GM18519 (cell line): ENCODE results near the gene PRKAR2B.
"Not testable (repeated sequence)": the region's sequence is repeated elsewhere in the genome, so short reads cannot be mapped to it uniquely, and the experiment has no call there.

ENCODE experiments used
- ATAC-seq: cut with Tn5 transposase; IDR thresholded peaks from one replicate; pipeline ENCODE4 v1.9.1; 2021; ENCODE audit warnings: mild to moderate bottlenecking, moderate library complexity; ENCODE audit not compliant: unreplicated experiment, low FRiP score

Gene PRKAR2B

DNA sequence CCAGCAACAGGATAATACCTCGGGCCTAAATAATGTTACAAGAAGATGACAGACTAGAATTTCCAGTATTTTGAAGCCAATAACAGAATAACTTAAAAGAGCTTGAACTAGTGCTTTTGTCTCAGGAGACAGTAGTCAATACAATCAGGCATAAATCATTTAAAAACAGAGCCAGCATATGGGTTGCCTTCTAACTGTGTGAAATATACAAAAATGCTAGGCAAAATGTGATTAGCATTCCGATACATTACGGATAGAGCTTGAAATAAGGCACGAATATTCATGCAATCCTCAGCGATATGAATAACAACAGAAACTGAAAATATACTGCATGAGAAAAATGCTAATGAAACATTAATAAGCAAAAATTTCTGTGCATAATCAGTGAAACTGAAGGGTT, 18.3 kb upstream of the PRKAR2B start:
- ATAC-seq, result no peak

DNA sequence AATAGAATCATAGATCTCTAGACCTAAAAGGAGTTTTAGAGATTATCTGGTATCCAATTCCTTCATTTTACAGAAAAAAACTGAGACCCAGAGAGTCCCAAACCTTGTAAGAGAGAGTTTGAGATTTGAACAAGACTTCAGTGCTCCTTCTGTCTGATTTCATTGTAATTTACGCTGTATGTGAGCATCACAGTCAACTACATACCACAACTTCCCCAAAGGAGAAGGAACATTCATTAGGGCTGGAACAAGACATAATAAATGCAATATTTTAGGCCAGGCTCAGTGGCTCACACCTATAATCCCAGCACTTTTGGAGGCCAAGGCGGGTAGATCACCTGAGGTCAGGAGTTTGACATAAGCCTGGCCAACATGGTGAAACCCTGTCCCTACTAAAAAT, 17.3 kb upstream of the PRKAR2B start:
- ATAC-seq, result no peak

DNA sequence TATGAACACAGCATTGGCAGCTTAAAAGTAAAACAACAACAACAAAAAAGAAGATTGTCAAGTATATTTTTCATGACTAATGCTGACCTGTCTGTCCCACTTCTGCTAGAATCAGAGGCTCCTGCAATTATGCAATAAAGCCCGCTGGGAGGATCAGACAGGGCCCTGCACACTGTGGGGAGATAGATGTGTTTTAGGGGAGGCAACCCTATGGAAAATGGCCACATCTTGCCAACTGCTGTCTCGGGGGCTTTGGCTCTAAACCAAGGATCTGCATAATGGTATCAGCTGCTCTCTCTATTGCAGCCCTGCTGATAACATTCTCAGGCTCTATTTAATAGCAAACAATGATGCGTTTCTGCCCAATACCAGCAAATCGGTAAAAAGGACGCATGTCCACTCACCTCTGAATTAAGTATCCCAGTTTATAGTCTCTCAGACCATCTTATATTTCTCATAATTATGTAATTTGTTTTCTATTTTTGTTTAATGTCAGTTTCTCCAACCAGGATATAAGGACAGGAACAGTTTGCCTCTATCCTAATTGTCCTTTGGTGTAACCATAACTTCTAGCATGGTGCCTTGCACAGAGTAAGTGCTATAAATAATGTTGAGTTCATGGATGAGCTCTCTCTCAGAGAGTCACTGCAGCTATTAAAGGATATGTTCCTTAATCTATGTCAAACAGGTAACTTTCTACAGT, 15.3 kb upstream of the PRKAR2B start:
- ATAC-seq, result no peak

GRCh38 chr7:107029764-107030286, 14.7 kb upstream of the PRKAR2B start:
- ATAC-seq, result no peak

DNA sequence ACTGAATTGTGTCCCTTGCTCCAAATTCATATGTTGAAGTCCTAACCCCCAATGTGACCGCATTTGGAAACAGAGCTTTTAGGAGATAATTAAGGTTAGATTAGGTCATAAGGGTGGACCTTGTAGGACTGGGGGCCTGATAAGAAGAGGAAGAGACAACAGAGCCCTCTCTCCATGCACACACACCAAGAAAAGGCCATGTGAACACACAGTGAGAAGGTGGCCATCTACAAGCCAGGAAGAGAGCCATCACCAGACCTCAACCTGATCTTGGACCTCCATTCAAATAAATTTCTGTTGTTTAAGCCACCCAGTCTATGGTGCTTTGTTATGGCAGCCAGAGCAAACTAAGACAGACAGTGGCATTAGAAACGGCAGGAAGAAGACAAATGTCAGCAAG, 12.5 kb upstream of the PRKAR2B start:
- no peak for ATAC-seq

GRCh38 chr7:107032720-107033438, 11.6 kb upstream of the PRKAR2B start:
- ATAC-seq, result no peak

- ATAC-seq, result no peak
Observed at GRCh38 chr7:107034553-107034952, 10.0 kb upstream of the PRKAR2B start.

DNA sequence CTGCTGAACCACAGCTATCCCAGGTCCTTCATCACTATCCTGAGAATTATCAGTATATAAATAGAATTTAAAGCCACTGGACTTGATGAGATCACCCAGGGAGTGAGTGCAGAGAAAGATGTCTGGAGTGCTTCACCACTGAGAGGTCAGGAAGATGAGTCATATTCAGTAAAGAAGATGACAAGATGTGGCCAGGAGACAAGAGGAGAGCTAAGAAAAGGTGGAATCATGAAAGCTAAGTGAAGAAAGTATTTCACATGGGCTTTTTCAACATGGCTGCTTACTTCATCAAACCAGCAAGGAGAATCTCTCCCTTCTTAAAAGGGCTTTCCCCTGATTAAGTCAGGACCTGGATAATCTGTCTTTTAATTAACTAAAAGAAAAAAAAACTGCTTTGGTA, 9.1 kb upstream of the PRKAR2B start:
- no peak for ATAC-seq

- no peak for ATAC-seq
Observed at GRCh38 chr7:107036535-107036934, 8.0 kb upstream of the PRKAR2B start.

DNA sequence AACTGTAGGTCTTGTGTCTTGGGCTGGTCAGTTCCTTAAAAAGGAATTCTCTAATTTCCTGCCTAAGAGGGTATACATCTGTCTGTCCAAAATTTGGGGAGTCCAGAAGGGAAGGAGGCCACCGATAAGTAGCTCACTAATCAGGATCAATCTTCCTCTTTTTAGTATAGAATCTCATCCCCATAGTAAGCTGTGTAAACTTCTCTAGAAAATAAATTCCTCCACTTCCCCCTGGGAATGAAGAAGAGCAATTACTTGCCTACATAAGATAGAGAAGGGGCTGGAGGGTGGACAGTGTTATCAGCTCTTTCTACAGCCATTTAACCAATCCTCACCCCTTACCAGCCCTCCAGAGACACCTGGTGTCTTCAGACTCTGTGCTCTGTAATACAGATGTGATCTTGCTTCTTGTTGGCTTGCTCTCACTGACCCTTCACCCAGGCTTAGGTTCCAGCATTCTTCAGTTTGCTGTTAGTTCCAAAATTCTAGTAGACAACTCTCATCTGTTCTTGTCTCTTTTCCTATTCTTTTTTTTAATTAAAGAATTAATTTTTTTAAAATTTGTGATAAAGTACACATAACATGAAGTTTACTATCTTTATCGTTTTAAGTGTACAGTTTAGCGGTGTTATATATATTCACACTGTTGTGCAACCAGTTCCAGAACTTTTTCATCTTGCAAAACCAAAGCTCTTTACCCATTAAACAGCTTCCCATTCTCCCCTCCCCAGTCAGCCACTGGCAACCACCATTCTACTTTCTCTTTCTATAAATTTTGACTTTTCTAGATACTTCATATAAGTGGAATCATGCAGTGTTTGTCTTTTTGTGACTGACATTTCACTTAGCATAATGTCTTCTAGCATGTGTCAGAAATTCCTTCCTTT, 6.5 kb upstream of the PRKAR2B start:
- no peak for ATAC-seq

- ATAC-seq, result no peak
Observed at GRCh38 chr7:107039199-107039900, 5.2 kb upstream of the PRKAR2B start.

GRCh38 chr7:107041097-107041496, 3.4 kb upstream of the PRKAR2B start:
- no peak for ATAC-seq

DNA sequence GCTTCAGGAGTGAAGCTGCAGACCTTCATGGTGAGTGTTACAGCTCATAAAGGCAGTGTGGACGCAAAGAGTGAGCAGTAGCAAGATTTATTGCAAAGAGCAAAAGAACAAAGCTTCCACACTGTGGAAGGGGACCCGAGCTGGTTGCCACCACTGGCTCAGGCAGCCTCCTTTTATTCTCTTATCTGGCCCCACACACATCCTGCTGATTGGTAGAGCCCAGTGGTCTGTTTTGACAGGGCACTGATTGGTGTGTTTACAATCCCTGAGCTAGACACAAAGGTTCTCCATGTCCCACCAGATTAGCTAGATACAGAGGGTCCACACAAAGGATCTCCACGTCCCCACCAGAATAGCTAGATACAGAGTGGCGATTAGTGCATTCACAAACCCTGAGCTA, 2.7 kb upstream of the PRKAR2B start:
- not testable (repeated sequence) for ATAC-seq

- not testable (repeated sequence) for ATAC-seq
Observed at GRCh38 chr7:107042326-107042910, 2.1 kb upstream of the PRKAR2B start.

GRCh38 chr7:107043491-107043890, 1.0 kb upstream of the PRKAR2B start:
- no peak for ATAC-seq

- no peak for ATAC-seq
Observed at GRCh38 chr7:107043921-107044346, 571 bp upstream of the PRKAR2B start.

- ATAC-seq, result no peak
Observed at GRCh38 chr7:107045195-107045960, 873 bp downstream of the PRKAR2B start.

DNA sequence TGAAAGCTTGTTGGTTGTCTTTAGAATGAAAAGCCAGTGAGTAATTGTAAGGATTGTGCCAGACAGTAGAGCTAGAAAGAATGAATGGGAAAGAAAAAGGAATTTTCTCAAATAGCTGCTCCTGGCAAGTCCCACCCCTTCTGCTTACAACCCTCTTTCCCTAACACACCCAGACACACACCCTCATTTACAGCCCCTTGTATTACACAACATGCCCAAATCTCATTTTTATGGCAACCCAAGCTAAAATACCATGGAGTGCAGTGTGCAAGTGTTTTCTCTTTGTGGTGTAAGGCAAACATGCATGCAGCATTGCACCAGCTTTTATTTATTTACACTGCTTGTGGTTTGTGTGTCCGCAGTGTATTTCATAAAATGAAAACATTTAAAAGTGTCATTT, 1.5 kb downstream of the PRKAR2B start:
- ATAC-seq, result no peak
